Raji (cell line): ENCODE measurements around the gene ACSL5.

Source experiments
- POLR2A ChIP-seq: IDR thresholded peaks from 2 replicates; pipeline ENCODE4 v1.6.1; 2011; ENCODE audit warnings: low read depth, low read length, control low read depth; ENCODE audit not compliant: insufficient read depth

Gene ACSL5

DNA sequence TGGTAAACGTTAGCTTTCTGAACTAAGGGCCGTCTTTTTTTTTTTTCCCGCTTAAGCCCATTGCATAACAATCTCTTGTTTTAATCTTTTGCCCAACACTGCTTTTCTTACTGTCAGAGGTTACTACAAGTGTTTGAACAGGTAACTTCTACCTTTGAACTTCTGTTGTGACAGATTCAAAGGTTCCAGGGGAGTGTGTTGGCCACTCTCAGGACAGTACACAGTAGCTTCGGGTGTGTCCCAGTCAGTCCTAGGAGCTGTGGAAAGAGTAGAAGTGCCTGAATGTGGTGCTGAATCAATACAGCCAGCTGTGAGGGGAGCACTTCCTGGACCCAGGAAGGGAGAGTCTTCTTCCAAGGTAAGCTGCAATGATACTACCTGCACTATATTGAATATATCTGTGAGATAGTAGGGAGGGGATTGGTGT is at the start of gene ACSL5:
TSS of gene ACSL5 (plus strand) at position 205 of the 427 bp plus-strand sequence. CDS start 20,831 bp downstream, outside the sequence.
- no peak for TF ChIP-seq POLR2A

GRCh38 chr10:112327678-112328077 is 46.2 kb upstream of the ACSL5 start:
- no peak for TF ChIP-seq POLR2A

DNA sequence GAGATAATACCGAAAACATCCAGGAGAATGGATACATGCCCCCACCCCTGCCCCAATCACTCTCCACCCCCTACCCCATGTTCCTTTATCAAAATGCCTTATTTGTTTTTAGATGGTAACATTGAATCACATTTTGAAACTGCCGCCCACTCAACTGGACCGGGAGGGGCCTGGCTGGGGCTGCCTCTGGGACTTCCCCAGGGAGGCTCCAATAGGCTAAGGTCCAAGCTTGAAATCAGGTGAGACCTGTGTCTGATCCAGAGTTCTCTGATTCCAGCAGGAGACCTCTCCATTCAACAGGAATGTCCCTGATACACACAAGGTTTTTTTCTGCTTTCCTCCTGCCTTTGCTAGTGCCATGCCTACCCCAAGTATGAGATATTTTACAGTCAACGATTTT is 43.8 kb upstream of the ACSL5 start:
- no peak for TF ChIP-seq POLR2A

- no peak for TF ChIP-seq POLR2A
These were observed 43.2 kb upstream of the ACSL5 start for GRCh38 chr10:112330607-112331160.

DNA sequence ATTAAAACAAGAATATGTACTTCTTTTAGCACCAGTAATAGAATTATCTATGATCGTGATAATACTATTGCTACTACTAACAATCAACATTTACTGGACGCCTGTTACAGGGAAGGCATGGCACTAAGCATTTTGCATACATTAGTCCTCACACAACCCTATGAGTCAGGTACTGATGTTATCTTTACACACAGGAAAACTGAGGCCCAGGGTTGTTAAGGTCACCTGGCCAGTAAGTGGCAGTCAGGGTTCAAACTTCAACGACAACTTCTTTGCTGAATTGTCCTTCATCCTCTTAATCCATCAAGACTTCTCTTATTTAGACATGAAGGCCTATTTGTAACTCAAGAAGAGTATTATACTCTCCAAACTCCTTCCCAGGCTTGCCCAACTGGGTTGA is 41.9 kb upstream of the ACSL5 start:
- TF ChIP-seq POLR2A, result no peak

GRCh38 chr10:112332509-112333228 is 41.2 kb upstream of the ACSL5 start:
- TF ChIP-seq POLR2A, result no peak

DNA sequence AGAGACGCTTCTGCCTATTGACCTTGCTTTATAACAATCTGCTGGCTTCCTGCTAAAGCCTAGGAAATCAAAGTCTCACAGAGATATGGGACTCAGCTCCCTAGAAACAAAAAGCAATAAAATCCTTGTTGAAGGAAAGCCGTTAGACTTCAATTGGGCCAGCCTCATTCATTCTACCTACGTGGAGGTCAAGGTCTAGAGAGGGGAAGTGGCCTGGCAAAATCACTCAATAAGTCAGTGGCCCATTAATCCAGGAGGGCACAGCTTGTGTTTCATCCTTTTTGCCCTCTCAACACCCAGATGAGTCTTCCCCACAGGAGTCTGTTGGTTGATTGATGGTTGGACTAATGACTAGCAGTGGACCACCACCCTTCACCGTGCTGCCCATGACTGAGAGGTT is 40.5 kb upstream of the ACSL5 start:
- no peak for TF ChIP-seq POLR2A

DNA sequence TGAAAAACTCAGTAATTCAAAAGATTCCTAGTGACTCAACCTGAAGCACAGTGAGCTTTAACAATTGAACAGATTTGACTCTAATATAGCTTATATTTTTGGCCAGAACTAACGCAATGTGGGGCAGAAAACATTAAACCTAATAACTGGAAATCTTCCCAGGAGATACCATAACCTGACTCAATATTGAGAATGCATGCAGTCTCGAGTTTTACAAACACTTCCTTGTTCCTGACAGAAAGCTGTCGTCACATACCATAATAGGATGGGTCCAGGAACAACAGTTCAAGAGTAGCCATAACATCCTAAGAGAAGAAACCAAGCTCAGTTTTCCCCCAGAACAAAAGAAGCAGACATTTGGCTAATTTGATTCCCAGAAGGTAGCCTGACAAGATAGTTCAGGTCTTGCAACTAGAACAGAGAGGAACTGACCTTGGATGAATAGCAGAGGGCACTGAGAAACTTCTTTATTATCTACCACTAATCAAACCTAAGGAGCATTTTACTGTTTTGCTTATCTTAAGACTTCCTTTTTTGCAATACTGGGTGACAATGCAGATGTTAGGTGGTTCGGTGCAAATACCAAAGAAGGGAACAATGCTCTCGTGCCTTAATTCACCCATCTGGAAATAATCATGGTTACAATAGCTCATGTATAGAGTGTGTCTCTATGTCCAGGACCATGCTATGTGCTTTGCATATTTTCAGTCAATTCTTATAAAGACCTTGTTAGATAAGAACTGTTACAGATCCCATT is 38.6 kb upstream of the ACSL5 start:
- no peak for TF ChIP-seq POLR2A

GRCh38 chr10:112335868-112336265 is 38.0 kb upstream of the ACSL5 start:
- TF ChIP-seq POLR2A, result no peak

- TF ChIP-seq POLR2A, result no peak
These were observed 37.2 kb upstream of the ACSL5 start for GRCh38 chr10:112336556-112337201.

GRCh38 chr10:112338957-112339356 is 35.0 kb upstream of the ACSL5 start:
- TF ChIP-seq POLR2A, result no peak

GRCh38 chr10:112340601-112341000 is 33.3 kb upstream of the ACSL5 start:
- TF ChIP-seq POLR2A, result no peak

DNA sequence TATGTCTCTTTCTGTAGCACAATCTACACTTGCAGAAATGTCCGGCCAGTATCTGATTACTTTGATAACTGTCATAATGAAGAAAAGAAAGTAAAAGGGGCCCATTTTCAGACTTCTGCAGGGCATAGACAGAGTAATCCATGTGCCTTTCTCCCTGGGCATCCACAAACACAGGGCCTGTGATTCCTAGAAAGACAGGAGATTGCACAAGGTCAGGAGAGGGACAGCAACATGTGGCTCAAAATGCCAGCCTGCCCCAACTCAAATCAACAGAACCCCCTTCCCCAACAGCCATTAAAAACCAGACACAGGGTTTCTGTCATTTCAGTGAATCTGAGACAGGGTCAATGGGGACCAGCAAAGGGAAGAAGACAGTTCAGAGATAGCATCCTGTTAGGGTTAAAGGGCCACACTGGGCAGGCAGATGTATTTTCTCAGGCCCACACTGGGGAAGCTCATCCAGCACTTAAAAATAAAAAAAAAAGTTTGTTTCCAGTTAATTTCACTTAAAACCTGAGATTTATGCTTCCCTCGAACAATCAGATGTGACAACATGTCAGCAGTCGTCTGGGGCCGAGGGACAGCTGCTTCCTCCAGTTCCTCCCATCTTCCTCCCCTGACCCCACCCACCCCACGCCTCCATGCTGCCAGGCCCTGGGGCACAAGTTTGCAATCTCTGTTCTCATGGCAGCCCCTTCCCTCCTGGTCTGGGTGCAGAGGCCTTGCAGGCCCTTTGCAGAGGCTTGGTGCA is 30.7 kb upstream of the ACSL5 start:
- TF ChIP-seq POLR2A, result no peak

GRCh38 chr10:112344261-112344660 is 29.7 kb upstream of the ACSL5 start:
- TF ChIP-seq POLR2A, result no peak

- no peak for TF ChIP-seq POLR2A
These were observed 28.7 kb upstream of the ACSL5 start for GRCh38 chr10:112345202-112345601.
